Effector CD4-positive, alpha-beta T cell (primary cell): Measurements from ENCODE around the gene ITGA2.
A peak's percentile ranks its signal among the peaks of the same experiment; 100 is the strongest.
"Not testable (repeated sequence)": the region's sequence is repeated elsewhere in the genome, so short reads cannot be mapped to it uniquely, and the experiment has no call there.

Experiments used
- DNase-seq: peaks from one replicate; pipeline ENCODE4 v3.0.0-alpha.2; 2020
- total RNA-seq: gene quantifications from one replicate; lab custom pipeline; 2026; lab: John Stamatoyannopoulos, UW

The ITGA2 gene
- total RNA-seq: 0.94 reads per million

DNA sequence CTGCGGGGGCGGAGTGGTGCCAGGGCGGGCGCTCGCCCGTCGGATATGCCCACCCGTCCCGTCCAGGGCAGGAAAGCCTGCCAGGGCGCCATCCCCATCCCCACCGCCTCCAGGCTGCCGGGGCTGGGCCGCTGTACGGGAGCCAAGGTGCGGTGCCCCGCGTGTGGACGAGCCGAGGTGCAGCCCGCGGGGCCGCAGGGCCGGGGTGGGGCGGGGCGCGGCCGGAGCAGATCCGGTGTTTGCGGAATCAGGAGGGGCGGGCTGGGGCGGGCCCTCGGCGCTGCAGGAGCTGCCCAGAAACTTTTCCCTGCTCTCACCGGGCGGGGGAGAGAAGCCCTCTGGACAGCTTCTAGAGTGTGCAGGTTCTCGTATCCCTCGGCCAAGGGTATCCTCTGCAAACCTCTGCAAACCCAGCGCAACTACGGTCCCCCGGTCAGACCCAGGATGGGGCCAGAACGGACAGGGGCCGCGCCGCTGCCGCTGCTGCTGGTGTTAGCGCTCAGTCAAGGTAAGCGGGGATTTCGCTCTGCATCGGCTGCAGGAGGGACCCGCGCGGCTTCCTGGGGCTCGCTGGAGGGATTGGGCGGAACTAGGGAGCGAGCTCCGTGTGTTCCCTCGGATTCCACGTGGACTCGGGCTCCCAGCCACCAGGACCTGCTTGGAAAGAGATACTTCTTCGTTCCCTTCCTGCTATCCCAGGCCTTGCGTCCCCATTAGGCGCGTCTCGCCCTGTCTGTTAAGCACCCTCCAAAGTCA, at the start of gene ITGA2:
Gene ITGA2, plus strand, starts transcription at position 328 of the 756 bp plus-strand sequence. Its CDS starts 117 bp downstream, at position 445.
- DNase-seq: no peak

GRCh38 chr5:52943285-52943684, 45.9 kb upstream of the ITGA2 start:
- no peak for DNase-seq

DNA sequence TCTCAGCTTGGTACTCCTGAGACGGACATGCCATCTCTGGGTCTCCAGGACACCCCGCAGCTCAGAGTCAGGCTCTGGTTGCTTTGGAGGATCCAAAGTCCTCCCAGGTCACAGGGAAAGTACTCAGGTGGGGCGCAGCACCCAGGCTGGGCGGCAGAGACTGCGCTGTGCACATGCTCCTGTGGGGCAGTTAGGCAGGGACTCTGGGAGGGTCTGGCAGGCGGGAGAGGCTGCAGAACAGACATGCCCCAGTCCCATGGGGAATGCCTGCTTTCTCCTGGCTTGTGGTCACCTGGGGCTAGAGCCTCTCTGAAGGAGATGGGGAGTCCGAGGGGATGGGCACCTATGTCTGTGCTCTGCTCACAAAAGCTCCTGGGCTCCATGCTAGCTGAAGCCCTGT, 45.3 kb upstream of the ITGA2 start:
- DNase-seq: no peak

GRCh38 chr5:52945040-52945439, 44.1 kb upstream of the ITGA2 start:
- DNase-seq: no peak

- no peak for DNase-seq
These were observed 41.9 kb upstream of the ITGA2 start for GRCh38 chr5:52947208-52947607.

DNA sequence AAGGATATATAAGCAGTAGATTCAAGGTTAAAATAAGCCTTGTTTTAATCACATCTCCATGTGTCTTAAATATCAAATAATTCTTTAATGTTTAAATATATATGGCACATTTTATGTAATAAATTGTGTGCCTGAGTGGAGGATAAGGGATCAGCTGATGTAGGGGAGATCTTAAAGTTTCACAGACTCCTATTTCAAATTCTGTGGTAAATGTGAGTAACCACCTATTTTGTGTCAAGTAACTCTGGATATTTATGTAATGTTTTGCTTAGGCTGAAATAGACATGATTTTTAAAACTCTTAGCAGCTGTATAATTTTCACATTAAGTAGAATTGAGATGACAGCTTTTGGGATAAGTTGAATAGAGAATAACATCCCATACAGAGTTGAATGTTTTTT, 41.3 kb upstream of the ITGA2 start:
- no peak for DNase-seq

- DNase-seq: peak; percentile 42
These were observed 40.6 kb upstream of the ITGA2 start for GRCh38 chr5:52948418-52949076.

- no peak for DNase-seq
These were observed 38.5 kb upstream of the ITGA2 start for GRCh38 chr5:52950686-52951085.

DNA sequence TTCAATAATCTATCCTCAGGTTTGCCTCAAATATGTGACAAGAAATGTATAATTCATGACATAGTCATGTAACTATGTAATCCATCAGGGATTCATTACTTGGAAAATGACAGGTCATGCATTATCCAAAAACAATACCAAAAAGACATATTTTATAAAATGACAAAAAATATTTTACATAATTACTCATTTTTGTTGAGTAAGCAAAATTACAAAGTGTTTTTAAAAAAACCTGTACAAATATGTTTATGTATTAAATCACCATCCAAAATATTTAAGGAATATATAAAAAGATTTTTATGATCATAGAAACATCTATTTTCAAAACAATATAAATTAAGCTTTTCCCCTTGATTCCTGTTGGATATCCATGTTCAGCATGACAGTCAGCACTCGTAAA, 36.7 kb upstream of the ITGA2 start:
- no peak for DNase-seq

- DNase-seq: no peak
These were observed 33.1 kb upstream of the ITGA2 start for GRCh38 chr5:52956014-52956413.

DNA sequence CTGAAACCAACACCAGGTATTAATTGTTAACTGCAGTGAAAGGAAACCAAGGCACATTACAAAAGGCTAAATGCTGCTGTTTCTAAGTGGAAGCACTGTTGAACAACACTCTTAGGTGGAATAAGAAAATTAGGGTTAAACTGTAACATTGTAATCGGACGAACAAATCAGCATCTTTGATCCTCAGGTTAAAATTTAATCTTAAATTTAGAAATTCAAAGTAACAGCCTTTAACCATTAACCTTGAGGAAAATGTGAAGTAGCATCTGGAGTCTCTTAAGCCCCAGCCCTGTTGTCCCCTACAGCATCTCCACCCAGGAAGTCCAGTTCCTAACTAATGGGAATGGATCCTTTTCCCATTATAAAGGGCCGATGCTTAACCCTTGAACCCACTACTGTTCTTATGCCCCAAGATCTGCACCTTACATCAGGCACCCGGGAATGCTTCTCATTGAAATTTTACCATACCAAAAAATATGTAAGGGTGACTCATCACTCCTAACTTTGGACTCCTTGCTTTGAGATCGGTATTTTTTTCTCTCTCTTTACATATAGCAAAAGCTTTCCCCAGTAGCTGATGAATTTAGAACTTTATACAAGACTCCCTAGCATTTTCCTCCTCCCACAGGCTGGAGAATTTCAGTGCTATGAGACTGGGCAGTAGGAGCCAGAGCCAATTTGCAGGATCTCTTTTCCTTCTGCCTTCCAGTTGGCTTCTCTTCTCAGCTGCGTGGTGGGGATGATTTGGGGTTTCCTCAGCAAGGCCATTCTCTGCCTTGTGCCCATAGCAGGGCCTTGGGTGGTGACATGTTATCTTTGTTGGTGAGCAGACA, 32.0 kb upstream of the ITGA2 start:
- DNase-seq: no peak

DNA sequence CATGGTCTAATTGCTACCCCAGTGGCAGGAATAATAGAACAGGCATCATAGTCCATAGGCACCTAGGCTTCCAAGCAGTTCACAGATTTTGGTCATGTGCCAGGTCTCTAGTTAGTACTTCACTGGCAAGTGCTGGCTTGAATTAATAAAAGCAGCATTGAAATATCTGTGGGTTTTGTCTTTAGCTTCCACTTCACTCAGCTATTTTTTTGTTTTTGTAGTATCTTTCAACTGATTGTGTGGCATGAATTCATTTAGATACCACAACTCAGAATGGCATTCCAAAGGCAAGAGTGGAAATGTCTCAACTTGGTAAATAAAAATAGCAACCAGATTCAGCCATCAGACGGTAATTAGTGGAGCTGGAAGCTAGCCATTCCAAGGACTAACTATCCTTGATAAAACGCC, 27.9 kb upstream of the ITGA2 start:
- DNase-seq: no peak

DNA sequence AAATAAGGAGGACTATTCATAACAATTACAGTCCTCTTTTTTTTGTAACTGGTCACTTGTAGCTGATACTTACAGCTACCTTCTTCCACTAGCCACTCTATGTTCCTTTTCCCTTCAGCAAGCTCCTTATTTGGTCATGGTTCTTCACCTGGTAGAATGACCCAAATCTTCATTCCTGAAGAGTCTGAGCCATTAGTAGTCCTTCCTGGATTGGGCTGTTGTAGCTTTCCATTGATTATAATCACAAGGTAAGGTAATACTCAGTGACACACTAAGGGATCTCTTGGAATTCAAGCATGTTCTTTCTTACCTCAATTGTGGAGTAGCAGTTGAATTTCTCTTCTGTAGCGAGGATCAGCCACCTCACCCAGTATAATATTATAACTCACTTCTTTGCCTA, 25.5 kb upstream of the ITGA2 start:
- no peak for DNase-seq

GRCh38 chr5:52964138-52964537, 25.0 kb upstream of the ITGA2 start:
- no peak for DNase-seq

- not testable (repeated sequence) for DNase-seq
These were observed 13.0 kb upstream of the ITGA2 start for GRCh38 chr5:52976157-52976556.

- DNase-seq: no peak
These were observed 11.8 kb upstream of the ITGA2 start for GRCh38 chr5:52977264-52977897.

DNA sequence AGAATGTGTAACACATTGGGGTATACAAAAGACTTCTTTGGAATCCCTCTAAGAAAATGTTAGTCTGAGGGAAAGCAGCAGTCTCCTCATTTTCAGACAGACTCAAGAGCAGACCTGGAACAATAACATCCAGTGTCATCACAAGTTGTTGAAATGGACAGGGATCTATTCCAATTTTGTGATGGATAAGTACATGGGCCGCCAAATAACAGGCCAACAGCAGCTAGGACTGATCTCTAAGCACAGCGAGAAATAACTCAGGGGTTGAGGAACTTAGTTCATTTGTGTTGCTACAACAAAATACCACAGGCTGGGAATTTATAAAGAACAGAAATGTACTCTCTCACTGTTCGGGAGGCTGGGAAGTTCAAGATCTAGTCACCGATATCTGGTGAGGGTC, 7.6 kb upstream of the ITGA2 start:
- no peak for DNase-seq

- DNase-seq: no peak
These were observed 5.2 kb upstream of the ITGA2 start for GRCh38 chr5:52983731-52984636.

GRCh38 chr5:52985306-52985705, 3.8 kb upstream of the ITGA2 start:
- no peak for DNase-seq

GRCh38 chr5:52987711-52988331, 1.3 kb upstream of the ITGA2 start:
- DNase-seq: no peak

GRCh38 chr5:52988335-52989024, 672 bp upstream of the ITGA2 start:
- DNase-seq: no peak
